Measurements from ENCODE around the gene FOXB1. TPM values are rescaled to one million over a fixed set of nuclear protein-coding genes. Genes with fewer than 3 reads are reported as not detected.

FOXB1 gene
- total and polyA plus RNA-seq, 2 of the 13 experiments (the other 11 are each of a cell fraction or from before 2014, with no cell fraction given) = not detected

DNA sequence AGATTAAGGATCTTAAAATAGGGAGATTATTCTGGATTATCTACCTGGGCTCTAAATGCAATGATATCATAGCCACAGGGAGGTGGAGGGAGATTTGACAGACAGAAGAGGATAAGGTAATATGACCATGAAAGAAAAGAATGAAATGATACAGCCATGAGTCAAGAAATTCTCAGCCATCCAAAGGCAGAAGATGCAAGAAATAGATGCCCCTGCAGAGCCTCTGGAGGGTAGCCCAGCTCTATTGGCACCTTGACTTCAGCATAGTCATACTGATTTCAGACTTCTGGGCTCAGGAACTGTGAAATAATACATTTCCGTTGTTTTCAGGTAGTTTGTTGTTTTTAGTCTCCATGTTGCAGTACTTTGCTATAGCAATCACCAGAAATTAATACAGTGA lies 31.9 kb upstream of the FOXB1 start (continued):
- TF ChIP-seq, protein P1, sequence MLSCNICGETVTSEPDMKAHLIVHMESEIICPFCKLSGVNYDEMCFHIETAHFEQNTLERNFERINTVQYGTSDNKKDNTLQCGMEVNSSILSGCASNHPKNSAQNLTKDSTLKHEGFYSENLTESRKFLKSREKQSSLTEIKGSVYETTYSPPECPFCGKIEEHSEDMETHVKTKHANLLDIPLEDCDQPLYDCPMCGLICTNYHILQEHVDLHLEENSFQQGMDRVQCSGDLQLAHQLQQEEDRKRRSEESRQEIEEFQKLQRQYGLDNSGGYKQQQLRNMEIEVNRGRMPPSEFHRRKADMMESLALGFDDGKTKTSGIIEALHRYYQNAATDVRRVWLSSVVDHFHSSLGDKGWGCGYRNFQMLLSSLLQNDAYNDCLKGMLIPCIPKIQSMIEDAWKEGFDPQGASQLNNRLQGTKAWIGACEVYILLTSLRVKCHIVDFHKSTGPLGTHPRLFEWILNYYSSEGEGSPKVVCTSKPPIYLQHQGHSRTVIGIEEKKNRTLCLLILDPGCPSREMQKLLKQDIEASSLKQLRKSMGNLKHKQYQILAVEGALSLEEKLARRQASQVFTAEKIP (CRISPR knock-in tag; IDR thresholded peaks at IDR 0.05; ENCODE audit: borderline replicate concordance) = no peak
- no peak for TF ChIP-seq SOX6 (IDR thresholded peaks at IDR 0.05)
- no peak for TF ChIP-seq SOX6 (CRISPR knock-in tag; IDR thresholded peaks at IDR 0.05)
- TF ChIP-seq ZSCAN22 (CRISPR knock-in tag; IDR thresholded peaks at IDR 0.05) = no peak
- TF ChIP-seq, protein P2, sequence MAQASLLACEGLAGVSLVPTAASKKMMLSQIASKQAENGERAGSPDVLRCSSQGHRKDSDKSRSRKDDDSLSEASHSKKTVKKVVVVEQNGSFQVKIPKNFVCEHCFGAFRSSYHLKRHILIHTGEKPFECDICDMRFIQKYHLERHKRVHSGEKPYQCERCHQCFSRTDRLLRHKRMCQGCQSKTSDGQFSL (CRISPR knock-in tag; IDR thresholded peaks at IDR 0.05) = no peak
- TF ChIP-seq ZNF564 (CRISPR knock-in tag; IDR thresholded peaks at IDR 0.05) = no peak
- no peak for TF ChIP-seq ZMYM4 (CRISPR knock-in tag; IDR thresholded peaks at IDR 0.05)
- TF ChIP-seq ERF (CRISPR knock-in tag; IDR thresholded peaks at IDR 0.05) = no peak
- TF ChIP-seq ATF1 (CRISPR knock-in tag; IDR thresholded peaks at IDR 0.05) = no peak
- TF ChIP-seq IRX3 (CRISPR knock-in tag; IDR thresholded peaks at IDR 0.05; ENCODE audit: borderline replicate concordance, low read depth) = no peak

DNA sequence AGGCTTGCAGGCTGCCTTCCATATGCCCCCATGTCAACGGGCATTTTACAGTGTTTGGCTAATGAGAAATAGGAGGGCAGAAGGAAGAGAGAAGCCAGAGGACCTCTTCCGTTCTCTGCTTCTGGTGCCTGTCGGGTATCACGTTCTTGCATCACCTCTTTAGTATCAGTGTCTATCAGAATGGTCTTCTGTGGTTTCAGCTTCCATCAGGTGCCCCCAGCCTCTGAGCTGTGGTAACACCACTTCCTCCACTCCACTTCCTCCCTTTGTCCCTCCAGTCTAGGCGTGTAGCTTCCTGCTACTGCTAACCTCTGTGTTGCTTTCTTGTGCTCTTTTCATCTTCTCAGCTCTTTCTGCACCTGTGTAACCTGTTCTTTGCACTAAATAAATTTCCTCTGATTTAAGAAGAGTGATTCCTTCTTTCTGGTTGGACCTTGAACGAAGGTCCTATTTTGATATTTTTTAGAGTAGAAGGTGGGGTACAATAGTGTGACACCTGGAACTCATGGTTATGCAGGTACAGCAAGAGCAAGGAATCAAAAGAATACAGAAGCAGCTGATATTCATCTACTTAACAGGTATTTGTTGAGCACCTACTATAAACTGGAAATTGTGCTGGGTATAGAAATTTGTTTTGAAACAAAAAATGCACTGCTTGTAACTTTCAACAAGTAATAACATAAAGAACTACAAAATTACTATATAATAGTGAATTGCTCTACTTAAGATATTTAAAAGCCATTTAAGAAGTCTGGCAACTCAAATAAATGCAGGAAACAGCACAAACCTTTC lies 27.4 kb upstream of the FOXB1 start:
- Histone ChIP-seq H3K9me3 (ENCODE audit: low read length) (no peaks in the 10 kb centered on the region), H3K79me2 (ENCODE audit: insufficient read depth, low read length) (no peaks in the 10 kb centered on the region), H3K9ac (ENCODE audit: insufficient read depth, low read depth, low read length) (no peak overlapping the region), H2AFZ (ENCODE audit: low read length) (no peak overlapping the region), H3K4me3 (replicated peaks in 1 of 3; ENCODE audit: insufficient read depth in 1 of 3, low read depth in 2 of 3, low read length in 3 of 3) (no peak overlapping the region), H3K27ac (ENCODE audit: extremely low read length, insufficient read depth, low read length) (no peak overlapping the region), H3K27me3 (ENCODE audit: control insufficient read depth in 1 of 2, insufficient read depth in 2 of 2, low read length in 2 of 2) (peaks cover 0 to 6% of the 10 kb centered on the region in 2 experiments; a peak in 3 of 5 replicates), H3K36me3 (replicated peaks in 1 of 2; ENCODE audit: control insufficient read depth in 1 of 2, insufficient read depth in 2 of 2, low read length in 2 of 2) (no peaks in the 10 kb centered on the region), H4K20me1 (ENCODE audit: insufficient read depth, low read length) (no peaks in the 10 kb centered on the region), H3K4me1 (ENCODE audit: insufficient read depth, low read length) (no peaks in the 10 kb centered on the region), H3K4me2 (ENCODE audit: low read depth, low read length) (no peak overlapping the region)
- FAIRE-seq = no peak
- ChIA-PET CTCF (ENCODE audit: low intra/inter-chr PET ratio, low total read pairs) (no interaction called here), POLR2A (no interaction called here)
- 7% methylated on average over 6 of the region's 6 CpGs for WGBS (ENCODE audit: low lambda C conversion rate)
- in situ Hi-C loops (cut with HindIII; ENCODE audit: extremely low pct_ligation_motif_present, low pct_unique_long_range_greater_than_20kb) (no loop called here), intact Hi-C loops (cut with micrococcal nuclease; ENCODE audit: unreplicated experiment) (no loop called here)
- BruUV-seq (replicated peaks) = no TSS peak
- ATAC-seq = no peak
- no peak for DNase-seq (ENCODE audit: low spot score)
- TF ChIP-seq NFATC3 (CRISPR knock-in tag; IDR thresholded peaks at IDR 0.05) = no peak
- TF ChIP-seq HDAC1 (CRISPR knock-in tag; IDR thresholded peaks at IDR 0.05) = no peak
- no peak for TF ChIP-seq DMAP1 (CRISPR knock-in tag; IDR thresholded peaks at IDR 0.05)
- TF ChIP-seq, protein P3, sequence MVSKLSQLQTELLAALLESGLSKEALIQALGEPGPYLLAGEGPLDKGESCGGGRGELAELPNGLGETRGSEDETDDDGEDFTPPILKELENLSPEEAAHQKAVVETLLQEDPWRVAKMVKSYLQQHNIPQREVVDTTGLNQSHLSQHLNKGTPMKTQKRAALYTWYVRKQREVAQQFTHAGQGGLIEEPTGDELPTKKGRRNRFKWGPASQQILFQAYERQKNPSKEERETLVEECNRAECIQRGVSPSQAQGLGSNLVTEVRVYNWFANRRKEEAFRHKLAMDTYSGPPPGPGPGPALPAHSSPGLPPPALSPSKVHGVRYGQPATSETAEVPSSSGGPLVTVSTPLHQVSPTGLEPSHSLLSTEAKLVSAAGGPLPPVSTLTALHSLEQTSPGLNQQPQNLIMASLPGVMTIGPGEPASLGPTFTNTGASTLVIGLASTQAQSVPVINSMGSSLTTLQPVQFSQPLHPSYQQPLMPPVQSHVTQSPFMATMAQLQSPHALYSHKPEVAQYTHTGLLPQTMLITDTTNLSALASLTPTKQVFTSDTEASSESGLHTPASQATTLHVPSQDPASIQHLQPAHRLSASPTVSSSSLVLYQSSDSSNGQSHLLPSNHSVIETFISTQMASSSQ (IDR thresholded peaks at IDR 0.05; ENCODE audit: low read depth) = no peak
- TF ChIP-seq, protein P3 (CRISPR knock-in tag; IDR thresholded peaks at IDR 0.05; ENCODE audit: borderline replicate concordance) = no peak
- no peak for TF ChIP-seq TGIF2 (CRISPR knock-in tag; IDR thresholded peaks at IDR 0.05)
- TF ChIP-seq IKZF4 (CRISPR knock-in tag; IDR thresholded peaks at IDR 0.05; ENCODE audit: borderline replicate concordance, low read depth, not compliant biosample characterization) = no peak
- TF ChIP-seq ZNF670 (CRISPR knock-in tag; IDR thresholded peaks at IDR 0.05; ENCODE audit: borderline replicate concordance) = no peak
- no peak for TF ChIP-seq GTF2F1 (IDR thresholded peaks at IDR 0.05; ENCODE audit: low read length)
